ENCODE results near the gene TNS1.

DNA sequence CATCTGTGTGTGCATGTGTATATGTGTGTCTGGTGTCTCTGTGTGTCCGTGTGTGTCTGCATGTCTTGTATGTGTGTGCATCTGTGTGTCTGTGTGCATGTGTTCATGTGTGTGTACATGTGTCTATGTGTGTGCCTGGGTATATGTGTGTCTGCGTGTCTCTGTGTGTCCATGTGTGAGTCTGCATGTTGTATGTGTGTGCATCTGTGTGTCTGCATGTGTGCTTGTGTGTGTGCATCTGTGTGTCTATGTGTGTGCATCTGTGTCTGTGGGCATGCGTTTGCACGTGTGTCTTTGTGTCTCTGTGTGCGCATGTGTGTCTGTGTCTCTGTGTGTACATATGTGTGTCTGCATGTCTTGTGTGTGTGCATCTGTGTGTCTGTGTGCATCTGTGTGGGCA lies 207.7 kb downstream of the TNS1 start:
- TF ChIP-seq, protein P1, sequence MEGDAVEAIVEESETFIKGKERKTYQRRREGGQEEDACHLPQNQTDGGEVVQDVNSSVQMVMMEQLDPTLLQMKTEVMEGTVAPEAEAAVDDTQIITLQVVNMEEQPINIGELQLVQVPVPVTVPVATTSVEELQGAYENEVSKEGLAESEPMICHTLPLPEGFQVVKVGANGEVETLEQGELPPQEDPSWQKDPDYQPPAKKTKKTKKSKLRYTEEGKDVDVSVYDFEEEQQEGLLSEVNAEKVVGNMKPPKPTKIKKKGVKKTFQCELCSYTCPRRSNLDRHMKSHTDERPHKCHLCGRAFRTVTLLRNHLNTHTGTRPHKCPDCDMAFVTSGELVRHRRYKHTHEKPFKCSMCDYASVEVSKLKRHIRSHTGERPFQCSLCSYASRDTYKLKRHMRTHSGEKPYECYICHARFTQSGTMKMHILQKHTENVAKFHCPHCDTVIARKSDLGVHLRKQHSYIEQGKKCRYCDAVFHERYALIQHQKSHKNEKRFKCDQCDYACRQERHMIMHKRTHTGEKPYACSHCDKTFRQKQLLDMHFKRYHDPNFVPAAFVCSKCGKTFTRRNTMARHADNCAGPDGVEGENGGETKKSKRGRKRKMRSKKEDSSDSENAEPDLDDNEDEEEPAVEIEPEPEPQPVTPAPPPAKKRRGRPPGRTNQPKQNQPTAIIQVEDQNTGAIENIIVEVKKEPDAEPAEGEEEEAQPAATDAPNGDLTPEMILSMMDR (IDR thresholded peaks at IDR 0.05): no peak
- no peak for TF ChIP-seq POLR2A (IDR thresholded peaks at IDR 0.05)

All from thyroid gland (tissue), 4 donors.